Panc1 (cell line): ENCODE measurements around the gene PCGF5. TPM values are rescaled to one million over a fixed set of nuclear protein-coding genes. Genes with fewer than 3 reads are reported as not detected.

Experiments
- ATAC-seq: fragments of 200-7000 bp; cut with Tn5 transposase; 2 replicates; pipeline ENCODE4 v1.9.1; 2020; ENCODE audit warnings: mild to moderate bottlenecking, moderate library complexity
- BruUV-seq: library from RNA; stranded (reverse); fragments of 400-500 nt; replicated peaks from 2 replicates; lab custom pipeline; 2021; lab: Mats Ljungman, UMichigan
- CTCF ChIA-PET: fragments of 300-600 bp; sonication (Branson Sonifier 250); formaldehyde crosslinking; loops from one replicate; lab custom pipeline; 2022; ENCODE audit warnings: antibody characterized with exemption; lab: Charles Lee
- POLR2A ChIA-PET: fragments of 300-600 bp; sonication (Branson Sonifier 250); formaldehyde crosslinking; loops from one replicate; lab custom pipeline; 2022; ENCODE audit warnings: antibody characterized with exemption; lab: Charles Lee
- DNase-seq: peaks from one replicate; pipeline ENCODE4 v3.0.0-alpha.2; 2010; ENCODE audit warnings: low read depth, low spot score
- H3K27ac ChIP-seq: 2 replicates; pipeline ENCODE4 v1.5.1; 2011; ENCODE audit warnings: mild to moderate bottlenecking, low read length, inconsistent platforms
- H3K27me3 ChIP-seq: fragments of 200-500 bp; sonication (Bioruptor generic); 2 replicates; pipeline ENCODE4 v1.6.0; 2014; ENCODE audit warnings: low read length, inconsistent platforms; ENCODE audit not compliant: control insufficient read depth, insufficient read depth
- H3K36me3 ChIP-seq: fragments of 200-500 bp; sonication (Bioruptor generic); 2 replicates; pipeline ENCODE4 v1.5.1; 2014; ENCODE audit warnings: inconsistent platforms, mild to moderate bottlenecking, low read length, moderate library complexity; ENCODE audit not compliant: control insufficient read depth, insufficient read depth
- H3K4me1 ChIP-seq: 2 replicates; pipeline ENCODE4 v1.5.1; 2011; ENCODE audit warnings: inconsistent platforms, mild to moderate bottlenecking, low read length, moderate library complexity; ENCODE audit not compliant: control insufficient read depth, insufficient read depth
- H3K4me3 ChIP-seq, 2 experiments: 2 replicates each; pipeline ENCODE4 v1.5.1; 2011 to 2012; ENCODE audit warnings: low read depth in 2 of 2, low read length in 2 of 2, mild to moderate bottlenecking in 2 of 2, inconsistent platforms in 1 of 2, moderate library complexity in 1 of 2
- H3K9me3 ChIP-seq: fragments of 200-500 bp; sonication (Bioruptor generic); 2 replicates; pipeline ENCODE4 v1.5.1; 2014; ENCODE audit warnings: low read depth, mild to moderate bottlenecking, inconsistent platforms, low read length, moderate library complexity; ENCODE audit not compliant: control insufficient read depth, insufficient read depth
- CTCF ChIP-seq: fragments of 450-650 bp; IDR thresholded peaks from 2 replicates; pipeline ENCODE4 v1.5.1; 2017; ENCODE audit warnings: mild to moderate bottlenecking
- POLR2AphosphoS5 ChIP-seq: IDR thresholded peaks from 2 replicates; pipeline ENCODE4 v1.6.1; 2012; ENCODE audit warnings: mild to moderate bottlenecking, low read depth, low read length, moderate library complexity
- REST ChIP-seq, 2 experiments: IDR thresholded peaks; 2 replicates each; pipeline ENCODE4 v1.6.1; 2011 to 2012; ENCODE audit warnings: low read depth in 2 of 2, control low read depth in 1 of 2, low read length in 1 of 2, mild to moderate bottlenecking in 1 of 2, moderate library complexity in 1 of 2; ENCODE audit not compliant: insufficient read depth in 1 of 2
- SIN3A ChIP-seq: IDR thresholded peaks from 2 replicates; pipeline ENCODE4 v1.6.1; 2012; ENCODE audit warnings: low read depth, mild to moderate bottlenecking, low read length, moderate library complexity, borderline replicate concordance; ENCODE audit not compliant: insufficient read depth
- TCF7L2 ChIP-seq: IDR thresholded peaks from 2 replicates; pipeline ENCODE4 v1.6.1; 2011; ENCODE audit warnings: mild to moderate bottlenecking, low read depth, low read length, inconsistent platforms
- in situ Hi-C: cut with HindIII; loops from 2 replicates; pipeline ENCODE4 v1.10.0; 2016; ENCODE audit warnings: low sequenced_read_pairs, low pct_unique_long_range_greater_than_20kb
- intact Hi-C: fragments of 100-400 bp; cut with micrococcal nuclease; formaldehyde crosslinking; loops from one replicate; pipeline ENCODE4 v1.10.0; 2022; ENCODE audit not compliant: unreplicated experiment
- total RNA-seq: library from RNA; stranded (reverse); gene quantifications from one replicate; pipeline ENCODE4 v1.2.1, GENCODE V29; 2021; ENCODE audit not compliant: unreplicated experiment

Gene PCGF5
- total RNA-seq, 1 experiment from 2014 or later, result 23.3 TPM

- intact Hi-C loops (loop anchor here (5.0 kb wide), 1 partner anchor 163 kb away; no protein-coding TSS in a partner anchor), in situ Hi-C loops (no loop called here)
- no peak overlapping the region for H3K4me3 ChIP-seq
- H3K9me3 ChIP-seq, result no peaks in the 10 kb centered on the region
- no TSS peak for BruUV-seq
- no peaks in the 10 kb centered on the region for H3K4me1 ChIP-seq
- ChIA-PET POLR2A (interaction anchor here (0.6 kb wide), 2 partner anchors 160 to 370 kb away, joined by 3 to 4 read pairs; no protein-coding TSS in a partner anchor), CTCF (interaction anchor here (0.6 to 1.7 kb wide), 10 partner anchors 11 to 492 kb away, joined by 3 to 20 read pairs (median 4); no protein-coding TSS in a partner anchor)
- H3K36me3 ChIP-seq, result no peaks in the 10 kb centered on the region
- TF ChIP-seq REST (IDR thresholded peaks at IDR 0.05; ENCODE audit: insufficient read depth in 1 of 2, low read depth in 2 of 2, low read length in 1 of 2) (no peak), CTCF (no peak), TCF7L2 (no peak), POLR2AphosphoS5 (no peak), SIN3A (no peak)
- ATAC-seq, result no peak
- no peak for DNase-seq
- H3K27me3 ChIP-seq, result no peaks in the 10 kb centered on the region
- no peak overlapping the region for H3K27ac ChIP-seq
Observed at GRCh38 chr10:91250341-91250740, 29.9 kb downstream of the PCGF5 start.

GRCh38 chr10:91251430-91252056, 31.1 kb downstream of the PCGF5 start:
- Histone ChIP-seq H3K4me1 (no peaks in the 10 kb centered on the region), H3K4me3 (no peak overlapping the region), H3K27me3 (no peaks in the 10 kb centered on the region), H3K27ac (no peak overlapping the region), H3K9me3 (no peaks in the 10 kb centered on the region), H3K36me3 (no peaks in the 10 kb centered on the region)
- intact Hi-C loops (loop anchor here (1.0 to 5.0 kb wide), 3 partner anchors 164 to 340 kb away; no protein-coding TSS in a partner anchor), in situ Hi-C loops (no loop called here)
- peak; percentile 33 for DNase-seq
- TF ChIP-seq REST (IDR thresholded peaks at IDR 0.05; ENCODE audit: insufficient read depth in 1 of 2, low read depth in 2 of 2, low read length in 1 of 2) (no peak), POLR2AphosphoS5 (no peak), TCF7L2 (no peak), SIN3A (no peak), CTCF (peak; percentile 87; the same call in 1 of the 2 replicates)
- peak; percentile 80 for ATAC-seq
- no TSS peak for BruUV-seq
- CTCF ChIA-PET, result interaction anchor here (0.7 to 1.7 kb wide), 3 partner anchors 163 to 340 kb away, joined by 3 to 20 read pairs (median 5); no protein-coding TSS in a partner anchor
- POLR2A ChIA-PET, result no interaction called here
